HEK293 (cell line): ENCODE measurements around the gene TVP23C.

ENCODE experiments used
- CTCF ChIA-PET: fragments of 350-600 bp; formaldehyde crosslinking; extraction: SDS; loops from one replicate; lab custom pipeline; 2021; ENCODE audit warnings: antibody characterized with exemption; lab: Yijun Ruan, JAX
- POLR2A ChIA-PET: fragments of 300-600 bp; formaldehyde crosslinking; extraction: SDS; loops from one replicate; lab custom pipeline; 2020; ENCODE audit warnings: antibody characterized with exemption, inconsistent platforms; lab: Yijun Ruan, JAX
- H3K27ac ChIP-seq: fragments of 200-500 bp; sonication (Bioruptor generic); 2 replicates; pipeline ENCODE4 v1.5.1; 2014; ENCODE audit warnings: low read depth, low read length, control low read depth, inconsistent platforms; ENCODE audit errors: extremely low read depth
- H3K36me3 ChIP-seq, 2 experiments: fragments of 200-500 bp in 1 of 2; sonication (Bioruptor generic) in 1 of 2; 1 replicate in 1 of 2; 2 replicates in 1 of 2; pipeline ENCODE4 v1.5.1; 2014 to 2017; ENCODE audit warnings: inconsistent platforms in 2 of 2, low read length in 2 of 2; ENCODE audit not compliant: control insufficient read depth in 2 of 2, insufficient read depth in 1 of 2
- H3K4me1 ChIP-seq: fragments of 200-500 bp; sonication (Bioruptor generic); 2 replicates; pipeline ENCODE4 v1.5.1; 2014; ENCODE audit warnings: mild to moderate bottlenecking, low read length, inconsistent platforms; ENCODE audit not compliant: control insufficient read depth, insufficient read depth
- H3K4me3 ChIP-seq: 2 replicates; pipeline ENCODE4 v1.5.1; 2011; ENCODE audit warnings: low read depth, mild to moderate bottlenecking, control low read depth, low read length, moderate library complexity
- H3K9me3 ChIP-seq: fragments of 200-500 bp; sonication (Bioruptor generic); 2 replicates; pipeline ENCODE4 v1.5.1; 2014; ENCODE audit warnings: low read depth, low read length, inconsistent platforms; ENCODE audit not compliant: control insufficient read depth, insufficient read depth
- GLIS1 ChIP-seq: fragments of 450-650 bp; formaldehyde crosslinking; IDR thresholded peaks from 2 replicates; pipeline ENCODE4 v1.5.1; 2016; ENCODE audit warnings: missing biosample characterization, missing genetic modification characterization
- KLF9 ChIP-seq: fragments of 450-650 bp; formaldehyde crosslinking; IDR thresholded peaks from 2 replicates; pipeline ENCODE4 v1.5.1; 2016; ENCODE audit warnings: missing biosample characterization, missing genetic modification characterization, low read depth
- ZBTB7A ChIP-seq: fragments of 450-650 bp; formaldehyde crosslinking; IDR thresholded peaks from 2 replicates; pipeline ENCODE4 v1.5.1; 2016; ENCODE audit warnings: low read depth, missing biosample characterization, missing genetic modification characterization
- ZNF221 ChIP-seq: fragments of 450-650 bp; formaldehyde crosslinking; IDR thresholded peaks from 2 replicates; pipeline ENCODE4 v1.5.1; 2017; ENCODE audit warnings: missing biosample characterization, missing genetic modification characterization, borderline replicate concordance
- ZNF23 ChIP-seq: fragments of 450-650 bp; formaldehyde crosslinking; IDR thresholded peaks from 2 replicates; pipeline ENCODE4 v1.5.1; 2016; ENCODE audit warnings: missing biosample characterization, missing genetic modification characterization, borderline replicate concordance
- ZNF629 ChIP-seq: fragments of 450-650 bp; formaldehyde crosslinking; IDR thresholded peaks from 2 replicates; pipeline ENCODE4 v1.5.1; 2017; ENCODE audit warnings: missing biosample characterization, missing genetic modification characterization
- ZNF707 ChIP-seq: fragments of 450-650 bp; formaldehyde crosslinking; IDR thresholded peaks from 2 replicates; pipeline ENCODE4 v1.5.1; 2016; ENCODE audit warnings: missing biosample characterization, missing genetic modification characterization
- TF ChIP-seq, protein P1 (sequence below): fragments of 450-650 bp; formaldehyde crosslinking; IDR thresholded peaks from 2 replicates; pipeline ENCODE4 v1.5.1; 2016; ENCODE audit warnings: missing biosample characterization, missing genetic modification characterization
- TF ChIP-seq, protein P2 (sequence below): fragments of 450-650 bp; formaldehyde crosslinking; IDR thresholded peaks from 2 replicates; pipeline ENCODE4 v1.5.1; 2016; ENCODE audit warnings: missing biosample characterization, missing genetic modification characterization
- TF ChIP-seq, protein P3 (sequence below): fragments of 450-650 bp; formaldehyde crosslinking; IDR thresholded peaks from 2 replicates; pipeline ENCODE4 v1.5.1; 2017; ENCODE audit warnings: missing biosample characterization, missing genetic modification characterization
- TF ChIP-seq, protein P4 (sequence below): fragments of 450-650 bp; formaldehyde crosslinking; IDR thresholded peaks from 2 replicates; pipeline ENCODE4 v1.5.1; 2016; ENCODE audit warnings: missing biosample characterization, missing genetic modification characterization

TVP23C gene

DNA sequence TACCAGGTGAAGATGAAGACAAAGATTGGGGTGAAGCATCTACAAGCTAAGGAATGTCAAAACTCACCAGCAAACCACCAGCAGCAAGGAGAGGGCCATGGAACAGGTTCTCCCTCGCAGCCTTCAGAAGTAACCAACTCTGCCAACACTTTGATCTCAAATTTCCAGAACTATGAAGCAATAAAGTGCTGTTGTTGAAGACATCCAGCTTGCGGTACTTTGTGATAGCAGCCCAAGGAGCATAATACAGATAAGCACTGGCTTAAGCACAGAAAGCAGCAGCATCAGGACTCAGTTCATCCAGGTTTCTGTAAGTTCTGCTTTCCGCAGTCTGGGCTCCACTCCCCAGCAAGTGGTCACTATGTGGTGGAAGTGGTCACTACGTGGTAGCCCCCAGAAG lies 79.9 kb downstream of the TVP23C start (continued):
- TF ChIP-seq, protein P1, sequence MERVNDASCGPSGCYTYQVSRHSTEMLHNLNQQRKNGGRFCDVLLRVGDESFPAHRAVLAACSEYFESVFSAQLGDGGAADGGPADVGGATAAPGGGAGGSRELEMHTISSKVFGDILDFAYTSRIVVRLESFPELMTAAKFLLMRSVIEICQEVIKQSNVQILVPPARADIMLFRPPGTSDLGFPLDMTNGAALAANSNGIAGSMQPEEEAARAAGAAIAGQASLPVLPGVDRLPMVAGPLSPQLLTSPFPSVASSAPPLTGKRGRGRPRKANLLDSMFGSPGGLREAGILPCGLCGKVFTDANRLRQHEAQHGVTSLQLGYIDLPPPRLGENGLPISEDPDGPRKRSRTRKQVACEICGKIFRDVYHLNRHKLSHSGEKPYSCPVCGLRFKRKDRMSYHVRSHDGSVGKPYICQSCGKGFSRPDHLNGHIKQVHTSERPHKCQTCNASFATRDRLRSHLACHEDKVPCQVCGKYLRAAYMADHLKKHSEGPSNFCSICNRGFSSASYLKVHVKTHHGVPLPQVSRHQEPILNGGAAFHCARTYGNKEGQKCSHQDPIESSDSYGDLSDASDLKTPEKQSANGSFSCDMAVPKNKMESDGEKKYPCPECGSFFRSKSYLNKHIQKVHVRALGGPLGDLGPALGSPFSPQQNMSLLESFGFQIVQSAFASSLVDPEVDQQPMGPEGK (tag by site-specific recombination): no peak
- no peak for TF ChIP-seq GLIS1 (tag by site-specific recombination)
- TF ChIP-seq, protein P2, sequence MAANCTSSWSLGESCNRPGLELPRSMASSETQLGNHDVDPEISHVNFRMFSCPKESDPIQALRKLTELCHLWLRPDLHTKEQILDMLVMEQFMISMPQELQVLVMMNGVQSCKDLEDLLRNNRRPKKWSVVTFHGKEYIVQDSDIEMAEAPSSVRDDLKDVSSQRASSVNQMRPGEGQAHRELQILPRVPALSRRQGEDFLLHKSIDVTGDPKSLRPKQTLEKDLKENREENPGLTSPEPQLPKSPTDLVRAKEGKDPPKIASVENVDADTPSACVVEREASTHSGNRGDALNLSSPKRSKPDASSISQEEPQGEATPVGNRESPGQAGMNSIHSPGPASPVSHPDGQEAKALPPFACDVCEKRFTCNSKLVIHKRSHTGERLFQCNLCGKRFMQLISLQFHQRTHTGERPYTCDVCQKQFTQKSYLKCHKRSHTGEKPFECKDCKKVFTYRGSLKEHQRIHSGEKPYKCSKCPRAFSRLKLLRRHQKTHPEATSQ (tag by site-specific recombination): no peak
- TF ChIP-seq, protein P3, sequence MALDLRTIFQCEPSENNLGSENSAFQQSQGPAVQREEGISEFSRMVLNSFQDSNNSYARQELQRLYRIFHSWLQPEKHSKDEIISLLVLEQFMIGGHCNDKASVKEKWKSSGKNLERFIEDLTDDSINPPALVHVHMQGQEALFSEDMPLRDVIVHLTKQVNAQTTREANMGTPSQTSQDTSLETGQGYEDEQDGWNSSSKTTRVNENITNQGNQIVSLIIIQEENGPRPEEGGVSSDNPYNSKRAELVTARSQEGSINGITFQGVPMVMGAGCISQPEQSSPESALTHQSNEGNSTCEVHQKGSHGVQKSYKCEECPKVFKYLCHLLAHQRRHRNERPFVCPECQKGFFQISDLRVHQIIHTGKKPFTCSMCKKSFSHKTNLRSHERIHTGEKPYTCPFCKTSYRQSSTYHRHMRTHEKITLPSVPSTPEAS (tag by site-specific recombination): no peak
- no peak for TF ChIP-seq ZNF629 (tag by site-specific recombination)

DNA sequence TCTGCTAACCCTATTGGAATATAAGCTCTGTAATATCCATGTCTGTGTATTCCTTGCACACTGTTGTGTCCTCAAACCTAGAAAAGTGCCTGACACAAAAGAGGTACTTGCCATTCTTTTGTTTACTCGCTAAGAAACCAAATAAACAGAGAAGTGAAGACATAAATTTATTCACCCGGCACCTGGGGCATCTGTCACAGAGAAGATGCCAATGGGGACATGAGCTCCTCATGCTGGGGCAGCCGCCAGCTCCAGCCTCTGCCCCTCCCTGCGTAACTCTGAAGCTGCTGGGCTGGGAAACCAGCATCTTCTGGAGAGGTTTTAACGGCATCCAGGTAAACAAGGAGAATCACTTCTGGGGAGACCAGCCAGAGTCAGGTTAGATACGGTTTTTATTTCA lies 80.8 kb downstream of the TVP23C start:
- Histone ChIP-seq H3K27ac (no peak overlapping the region), H3K9me3 (no peaks in the 10 kb centered on the region), H3K4me3 (no peak overlapping the region), H3K36me3 (peaks cover 0 to 26% of the 10 kb centered on the region in 2 experiments; a peak in 2 of 3 replicates), H3K4me1 (peaks cover 6% of the 10 kb centered on the region)
- CTCF ChIA-PET: interaction anchor here (0.7 to 2.9 kb wide), 2 partner anchors 20 to 168 kb away, joined by 3 to 13 read pairs; no protein-coding TSS in a partner anchor
- TF ChIP-seq KLF9: no peak
- POLR2A ChIA-PET: no interaction called here

DNA sequence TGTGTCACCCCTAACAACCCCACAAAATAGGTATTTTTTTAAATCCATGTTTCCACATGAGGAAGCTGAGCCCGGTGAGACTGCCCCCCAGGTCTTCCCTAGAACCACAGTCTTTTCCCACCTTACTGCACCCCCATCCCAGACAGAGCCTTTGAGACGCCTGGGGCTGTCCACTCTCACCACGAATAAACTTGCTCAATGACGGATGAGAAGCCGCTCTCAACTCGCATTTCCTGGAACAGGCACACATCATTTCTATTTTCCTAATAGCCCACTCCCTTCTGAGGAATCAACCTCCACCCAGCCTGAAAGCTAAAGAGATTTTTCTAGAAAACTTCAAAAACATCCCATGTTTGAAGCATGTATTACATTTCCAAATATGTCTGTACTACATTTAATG lies 81.8 kb downstream of the TVP23C start:
- peaks cover 0 to 24% of the 10 kb centered on the region in 2 experiments; a peak in 1 of 3 replicates for H3K36me3 ChIP-seq
- ChIA-PET CTCF (interaction anchor here (2.9 kb wide), 1 partner anchor 21 kb away, joined by 13 read pairs; no protein-coding TSS in a partner anchor), POLR2A (no interaction called here)
- no peak overlapping the region for H3K4me3 ChIP-seq
- TF ChIP-seq ZNF23 (no peak), ZNF707 (tag by site-specific recombination) (no peak)
- TF ChIP-seq, protein P4, sequence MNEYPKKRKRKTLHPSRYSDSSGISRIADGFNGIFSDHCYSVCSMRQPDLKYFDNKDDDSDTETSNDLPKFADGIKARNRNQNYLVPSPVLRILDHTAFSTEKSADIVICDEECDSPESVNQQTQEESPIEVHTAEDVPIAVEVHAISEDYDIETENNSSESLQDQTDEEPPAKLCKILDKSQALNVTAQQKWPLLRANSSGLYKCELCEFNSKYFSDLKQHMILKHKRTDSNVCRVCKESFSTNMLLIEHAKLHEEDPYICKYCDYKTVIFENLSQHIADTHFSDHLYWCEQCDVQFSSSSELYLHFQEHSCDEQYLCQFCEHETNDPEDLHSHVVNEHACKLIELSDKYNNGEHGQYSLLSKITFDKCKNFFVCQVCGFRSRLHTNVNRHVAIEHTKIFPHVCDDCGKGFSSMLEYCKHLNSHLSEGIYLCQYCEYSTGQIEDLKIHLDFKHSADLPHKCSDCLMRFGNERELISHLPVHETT (tag by site-specific recombination): no peak
- H3K9me3 ChIP-seq: no peaks in the 10 kb centered on the region
- H3K4me1 ChIP-seq: peaks cover 6% of the 10 kb centered on the region
- H3K27ac ChIP-seq: no peak overlapping the region

DNA sequence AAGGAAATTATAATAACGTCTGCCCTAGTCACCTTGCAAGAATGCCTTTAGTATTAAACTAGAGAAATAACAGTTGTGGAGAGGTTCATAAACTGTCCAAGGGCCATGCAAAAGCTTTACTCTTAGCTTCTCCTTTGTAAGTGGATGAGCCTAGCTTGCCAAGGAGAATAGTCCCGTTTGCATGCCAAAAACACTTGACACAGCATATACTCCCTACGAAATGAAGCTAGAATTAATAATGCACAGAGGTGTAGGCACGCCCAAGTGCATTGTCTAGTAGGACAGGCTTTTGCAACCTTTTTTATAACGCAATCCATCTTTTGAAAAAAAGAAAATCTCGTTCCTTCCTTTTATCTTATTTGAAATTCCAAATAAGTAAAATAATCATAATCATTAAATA lies 83.1 kb downstream of the TVP23C start:
- POLR2A ChIA-PET: no interaction called here
- Histone ChIP-seq H3K27ac (no peak overlapping the region), H3K4me3 (no peak overlapping the region), H3K4me1 (peaks cover 6% of the 10 kb centered on the region), H3K9me3 (no peaks in the 10 kb centered on the region), H3K36me3 (peaks cover 0 to 24% of the 10 kb centered on the region in 2 experiments; a peak in 1 of 3 replicates)
- TF ChIP-seq ZBTB7A (no peak), ZNF221 (tag by site-specific recombination) (no peak)
- CTCF ChIA-PET: interaction anchor here (1.3 to 2.9 kb wide), 2 partner anchors 9 to 23 kb away, joined by 3 to 13 read pairs; no protein-coding TSS in a partner anchor
